Measurements from ENCODE around the gene CNTN5.

CNTN5 gene

DNA sequence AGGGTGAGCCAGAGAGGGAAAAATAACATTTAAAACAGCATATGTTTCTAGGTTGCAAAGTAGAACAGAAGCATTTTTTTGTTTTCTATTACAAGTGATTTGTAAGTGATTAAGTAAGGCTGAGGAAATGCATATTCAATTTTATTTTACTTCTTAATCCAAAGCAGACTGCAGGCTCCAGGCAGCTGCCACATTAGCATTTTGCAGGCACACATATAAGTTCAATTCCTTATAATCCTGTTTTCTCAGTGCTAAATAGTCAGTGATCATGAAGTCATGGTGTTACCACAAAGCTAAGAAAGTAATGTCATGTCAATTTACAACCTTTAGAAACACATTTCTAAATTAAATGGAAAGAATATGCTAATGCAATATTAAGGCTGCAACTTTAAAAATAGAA lies 149.8 kb downstream of the CNTN5 start:
- no peak for DNase-seq (ENCODE audit: low read depth)

DNA sequence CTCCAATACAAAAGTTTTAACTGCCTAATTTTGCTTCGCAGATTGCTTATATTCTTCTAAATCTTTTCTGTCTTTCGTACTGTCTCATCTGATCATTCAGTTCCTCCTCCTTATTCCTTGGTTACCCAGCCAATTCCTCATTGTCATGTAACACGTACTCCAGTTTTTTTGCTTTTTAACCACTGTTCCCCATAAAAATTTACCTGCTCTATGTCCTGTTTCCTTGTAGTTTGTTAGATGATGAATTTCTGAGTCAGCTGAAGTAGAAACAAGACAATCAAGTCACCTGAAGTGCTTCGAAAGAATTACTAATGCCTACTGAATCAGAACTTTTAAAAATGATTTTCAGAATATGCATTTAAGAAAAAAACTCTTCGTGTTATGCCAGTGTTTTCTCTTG lies 150.6 kb downstream of the CNTN5 start:
- no peak for DNase-seq (ENCODE audit: low read depth)

DNA sequence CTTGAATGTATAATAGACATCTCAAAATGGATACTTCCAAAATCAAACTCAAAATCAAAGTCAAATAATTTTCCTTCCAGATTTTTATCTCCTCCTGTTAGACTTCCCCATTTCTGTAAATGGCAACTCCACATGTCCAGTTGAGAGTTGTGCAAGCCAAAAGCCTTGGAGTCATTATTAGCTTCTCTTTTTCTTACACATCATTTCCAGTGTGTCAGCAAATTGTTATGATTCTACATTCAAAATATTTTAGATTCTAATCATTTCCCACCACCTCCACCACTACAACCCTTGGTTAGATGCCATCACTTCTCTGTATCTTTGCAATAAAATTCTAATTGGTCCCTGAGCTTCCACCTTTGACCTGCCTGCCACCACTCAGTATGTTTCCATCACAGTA lies 155.7 kb downstream of the CNTN5 start:
- DNase-seq (ENCODE audit: low read depth) = no peak

DNA sequence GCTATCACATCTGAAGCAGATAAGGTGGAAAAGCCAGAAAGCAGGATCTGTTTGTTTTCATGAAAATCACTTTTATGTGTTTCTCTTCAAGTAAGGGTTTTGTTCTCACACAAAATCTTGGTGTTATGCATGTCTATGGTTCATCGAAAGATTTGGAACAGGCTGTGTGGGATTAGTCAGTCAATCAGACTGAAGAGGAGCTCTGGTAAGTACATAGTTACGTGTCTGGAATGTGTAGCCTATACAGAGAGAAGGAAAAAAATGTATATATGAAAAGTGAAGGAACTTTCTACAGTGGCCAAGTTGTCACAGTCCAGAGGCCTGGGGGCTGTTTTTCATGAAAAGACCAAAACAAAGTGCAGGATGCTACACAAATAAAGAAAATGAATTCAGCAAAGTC lies 156.7 kb downstream of the CNTN5 start:
- no peak for DNase-seq (ENCODE audit: low read depth)

DNA sequence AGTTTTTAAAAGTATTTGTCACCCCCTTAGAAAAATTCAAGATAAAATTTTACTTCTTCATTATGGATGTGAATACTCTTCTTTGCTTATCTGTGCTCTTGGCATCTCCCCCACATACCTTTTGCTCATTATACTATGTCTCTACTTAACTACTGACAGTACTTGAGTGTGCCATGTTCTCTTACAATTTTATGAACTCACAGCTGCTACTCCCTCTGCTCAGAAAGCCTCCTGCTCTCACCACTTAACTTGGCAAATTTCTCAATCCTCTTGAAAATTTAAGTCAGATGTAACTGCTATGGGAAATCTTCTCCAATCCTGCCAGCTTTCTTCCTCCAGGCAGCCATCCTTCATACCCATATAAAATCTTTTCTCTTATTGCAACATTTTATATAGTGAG lies 163.4 kb downstream of the CNTN5 start:
- DNase-seq (ENCODE audit: low read depth) = no peak

DNA sequence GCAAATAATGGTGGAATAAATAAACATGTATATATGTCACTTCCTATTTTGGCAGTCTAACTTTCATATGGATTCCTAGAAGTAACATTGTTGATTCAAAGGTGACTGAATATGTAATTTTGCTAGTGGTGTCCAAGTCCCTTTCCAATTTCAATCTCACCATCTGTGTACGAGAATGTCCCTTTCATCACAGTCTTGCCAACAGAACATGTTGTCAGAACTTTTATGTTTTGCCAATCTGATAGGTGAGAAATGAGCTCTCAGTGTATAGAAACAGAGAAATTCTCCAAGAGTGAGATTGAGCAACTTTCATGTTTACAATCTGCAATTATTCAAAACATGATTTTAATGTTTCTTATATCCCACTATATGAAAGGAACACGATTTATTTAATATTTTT lies 167.5 kb downstream of the CNTN5 start:
- DNase-seq (ENCODE audit: low read depth) = no peak

DNA sequence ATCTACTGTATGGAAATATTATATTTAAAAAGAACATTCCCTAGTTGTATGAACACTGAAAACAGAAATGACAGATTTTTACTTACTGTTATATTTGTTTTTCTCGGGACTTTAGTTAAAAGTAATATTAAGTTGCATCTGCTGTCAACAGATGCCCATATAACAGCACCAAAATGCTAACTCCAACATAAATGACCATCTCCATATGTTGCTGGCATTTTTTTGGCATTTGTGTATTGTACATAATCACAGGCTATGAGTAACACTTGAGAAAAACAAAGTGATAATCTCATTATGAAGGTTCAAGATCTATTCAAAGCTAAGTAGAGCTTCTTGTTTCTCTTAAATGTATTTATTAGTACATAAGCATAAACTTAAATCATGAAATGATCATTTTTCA lies 172.0 kb downstream of the CNTN5 start:
- no peak for DNase-seq (ENCODE audit: low read depth)

DNA sequence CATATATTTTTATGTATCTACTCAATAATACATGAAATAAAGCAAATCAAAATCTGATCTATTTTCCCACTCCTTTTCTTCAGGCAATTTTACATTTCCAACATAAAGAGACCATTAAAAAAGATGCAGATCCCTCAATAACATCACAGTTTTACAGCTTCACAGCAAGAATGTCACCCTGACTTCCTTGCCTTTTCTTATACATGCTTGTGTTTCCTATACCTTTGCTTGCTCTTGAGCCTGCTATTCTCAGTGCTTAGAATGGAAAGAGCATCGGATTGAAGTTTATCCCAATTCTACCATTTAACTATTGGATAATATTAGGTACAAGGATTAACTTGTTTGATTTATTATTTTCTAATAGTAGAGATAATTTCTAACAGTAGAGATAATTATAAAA lies 176.7 kb downstream of the CNTN5 start:
- no peak for DNase-seq (ENCODE audit: low read depth)

DNA sequence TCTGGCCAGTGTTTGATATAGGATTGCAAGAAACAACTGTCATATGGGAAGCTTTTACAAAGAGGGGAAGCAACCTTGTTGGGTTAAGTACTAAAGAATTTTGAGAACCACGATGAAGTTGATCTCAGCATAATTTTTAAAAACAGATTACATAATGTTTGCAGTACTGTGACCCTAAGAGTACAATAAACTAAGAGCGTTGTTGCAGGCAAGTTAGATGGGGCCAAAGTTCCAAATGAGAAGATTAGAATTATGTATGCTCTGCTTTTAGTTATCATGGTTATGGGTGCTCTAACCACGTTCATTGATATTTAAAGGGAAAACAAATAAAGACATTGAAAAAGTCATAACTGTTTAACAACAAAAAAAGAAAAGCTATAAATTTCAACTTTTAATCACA lies 177.5 kb downstream of the CNTN5 start:
- no peak for DNase-seq (ENCODE audit: low read depth)

DNA sequence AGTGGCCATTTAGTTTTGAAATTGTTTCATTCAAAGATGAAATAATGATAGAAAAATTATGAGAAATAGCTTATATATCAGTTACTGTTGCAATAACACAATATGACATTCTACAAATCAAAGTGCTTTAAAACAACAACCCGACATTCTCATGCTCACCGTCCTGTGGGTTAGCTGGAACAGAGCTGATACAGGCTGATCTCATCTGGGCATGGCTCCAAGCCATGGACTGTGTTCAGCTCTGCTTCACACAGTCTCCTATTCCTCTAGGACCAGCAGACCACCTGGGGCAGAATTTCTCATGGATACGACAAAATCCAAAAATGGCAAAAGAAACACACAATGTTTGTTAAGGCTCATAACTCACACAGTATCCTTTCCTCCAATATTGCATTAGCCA lies 178.6 kb downstream of the CNTN5 start:
- DNase-seq (ENCODE audit: low read depth) = no peak

DNA sequence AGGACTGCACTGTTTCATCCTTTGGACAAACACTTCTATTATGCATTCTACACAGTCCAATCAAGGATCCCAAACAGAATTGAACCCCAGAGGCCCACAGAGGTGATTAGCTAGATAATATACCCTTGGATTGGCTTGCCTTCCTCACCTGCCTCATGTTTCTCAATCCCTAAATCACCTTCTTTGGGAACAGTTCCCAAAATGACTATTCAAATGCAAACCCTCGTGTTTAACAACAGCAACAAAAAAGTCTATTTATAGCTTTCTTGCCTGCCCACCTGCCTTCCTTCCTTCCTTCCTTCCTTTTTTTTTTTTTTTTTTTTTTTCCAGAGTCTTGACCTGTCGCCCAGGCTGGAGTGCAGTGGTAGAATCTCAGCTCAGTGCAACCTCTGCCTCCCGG lies 180.0 kb downstream of the CNTN5 start:
- no peak for DNase-seq (ENCODE audit: low read depth)

DNA sequence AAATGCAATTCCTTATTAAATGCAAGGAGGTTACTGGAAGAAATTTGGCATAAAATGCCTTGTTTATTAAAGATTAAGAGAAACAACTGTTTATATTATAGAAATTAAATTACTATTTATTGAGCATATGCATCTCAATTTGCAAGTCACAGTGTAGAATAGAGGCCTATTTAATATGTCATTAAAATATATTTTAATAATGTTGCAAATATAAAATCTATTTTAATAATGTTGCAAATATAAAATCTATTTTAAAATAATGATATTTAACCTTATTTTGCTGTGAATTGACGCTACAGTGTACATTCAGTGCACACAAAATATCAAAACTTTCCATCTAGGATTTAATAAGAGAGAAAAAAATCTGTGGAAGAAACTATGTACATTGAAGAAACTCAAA lies 188.1 kb downstream of the CNTN5 start:
- no peak for DNase-seq (ENCODE audit: low read depth)

DNA sequence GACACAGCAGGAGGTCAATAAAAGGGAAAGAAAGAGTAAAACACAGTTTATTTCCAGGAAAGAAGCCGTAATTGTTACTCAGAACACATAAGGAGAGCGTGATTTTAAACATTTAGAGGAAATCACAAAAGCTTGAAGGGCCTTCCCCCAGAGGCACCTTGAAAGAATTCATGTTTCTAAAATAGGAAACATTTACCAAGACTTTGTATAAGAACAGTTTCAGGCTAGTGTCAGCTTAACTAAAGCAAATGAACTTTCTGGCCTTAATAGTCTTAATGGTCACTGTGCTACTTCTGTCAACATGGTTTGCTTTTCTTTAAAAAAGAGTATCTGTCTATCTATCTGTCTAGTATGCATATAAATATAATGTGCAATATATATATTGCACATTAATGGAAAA lies 208.8 kb downstream of the CNTN5 start:
- no peak for DNase-seq (ENCODE audit: low read depth)

DNA sequence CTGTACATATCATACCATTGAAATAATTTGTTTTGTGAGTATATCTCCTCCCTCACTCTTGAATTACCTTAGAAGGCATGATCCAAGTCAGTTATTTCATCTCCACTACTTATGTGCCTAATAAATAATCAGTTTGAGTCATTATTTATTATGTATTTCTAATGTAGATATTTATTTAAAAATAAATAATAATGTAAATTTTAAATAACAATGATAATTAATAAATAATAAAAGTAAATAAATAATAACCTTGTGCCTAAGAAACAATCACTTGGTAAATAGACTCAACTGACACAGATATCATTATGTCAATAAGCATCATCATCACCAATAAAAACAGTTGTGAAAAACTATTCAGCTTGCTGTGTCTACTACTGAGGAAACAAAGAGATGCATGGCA lies 213.8 kb downstream of the CNTN5 start:
- DNase-seq (ENCODE audit: low read depth) = no peak

DNA sequence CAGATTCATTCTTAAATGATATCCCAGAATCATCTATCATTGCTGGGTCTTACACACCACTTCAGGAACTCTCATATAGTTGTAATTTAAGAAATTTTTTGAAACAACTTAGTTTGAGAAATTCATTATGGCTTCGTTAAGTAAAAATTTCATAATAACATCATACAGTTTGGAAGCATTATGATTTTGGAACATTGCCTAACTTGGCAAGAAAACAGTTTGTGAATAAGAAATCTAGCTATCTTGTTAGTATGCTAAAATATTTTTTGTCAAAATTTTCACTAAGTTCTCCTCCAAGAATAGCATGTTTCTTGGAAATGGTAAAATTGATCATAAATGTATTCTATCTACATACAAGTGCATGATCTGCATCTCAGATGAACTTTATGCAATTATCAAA lies 217.7 kb downstream of the CNTN5 start:
- no peak for DNase-seq (ENCODE audit: low read depth)

DNA sequence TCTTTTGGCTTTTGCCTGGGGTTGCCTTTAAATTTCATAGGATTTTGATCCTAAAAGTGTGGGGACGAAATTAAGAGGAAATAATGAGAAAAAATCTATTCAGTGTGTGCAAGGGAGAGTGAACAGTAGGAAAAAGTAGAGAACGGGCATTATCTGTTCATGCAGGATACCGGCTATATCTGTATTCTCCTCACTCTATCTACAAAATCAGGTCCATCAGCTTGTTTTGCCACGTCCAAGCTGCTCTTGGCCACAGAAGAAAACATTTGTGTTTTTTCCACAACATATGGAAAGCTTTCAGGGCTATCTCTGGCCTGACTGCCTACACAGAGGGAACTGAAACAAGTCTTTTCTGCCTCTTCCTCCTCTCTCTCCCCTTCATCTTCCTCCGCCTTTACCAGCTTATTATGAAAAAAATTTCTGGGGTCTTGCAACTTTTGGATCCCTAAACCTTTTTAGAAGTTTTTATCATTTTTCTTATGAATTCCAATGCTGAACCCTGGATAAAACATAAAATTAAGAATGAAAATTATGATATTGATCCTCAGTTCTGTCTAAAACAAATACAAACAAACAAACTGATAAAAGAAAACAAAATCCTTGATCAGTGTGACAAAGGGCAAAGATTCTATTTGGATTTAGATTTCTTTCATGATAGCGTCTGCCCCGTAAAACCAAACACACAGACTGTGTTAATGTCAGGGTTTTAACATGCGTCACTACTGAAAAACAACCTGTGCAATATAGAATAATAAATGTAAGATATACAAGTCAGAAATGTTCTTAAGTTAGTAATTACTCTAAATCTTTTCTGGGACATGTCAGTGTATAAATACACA lies 219.7 kb downstream of the CNTN5 start:
- DNase-seq (ENCODE audit: low read depth) = no peak

DNA sequence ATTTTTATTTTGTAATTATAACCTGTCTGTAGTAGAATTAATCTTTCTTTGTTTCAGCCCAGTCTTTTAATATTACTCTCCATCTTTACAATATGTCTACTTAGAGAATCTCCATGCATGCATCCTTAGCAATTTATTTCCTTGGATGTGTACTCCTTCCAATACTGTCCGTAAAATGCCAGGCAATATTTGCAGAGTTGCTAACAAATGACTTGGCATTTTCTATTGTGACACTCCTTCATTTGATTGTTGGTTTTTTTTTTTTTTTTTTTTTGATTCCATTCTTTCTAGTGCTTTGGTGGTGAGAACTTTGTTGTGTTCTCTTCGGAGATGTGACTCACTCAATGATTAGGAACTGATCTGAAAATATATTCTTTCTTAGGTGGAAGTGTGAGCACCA lies 220.3 kb downstream of the CNTN5 start:
- no peak for DNase-seq (ENCODE audit: low read depth)

DNA sequence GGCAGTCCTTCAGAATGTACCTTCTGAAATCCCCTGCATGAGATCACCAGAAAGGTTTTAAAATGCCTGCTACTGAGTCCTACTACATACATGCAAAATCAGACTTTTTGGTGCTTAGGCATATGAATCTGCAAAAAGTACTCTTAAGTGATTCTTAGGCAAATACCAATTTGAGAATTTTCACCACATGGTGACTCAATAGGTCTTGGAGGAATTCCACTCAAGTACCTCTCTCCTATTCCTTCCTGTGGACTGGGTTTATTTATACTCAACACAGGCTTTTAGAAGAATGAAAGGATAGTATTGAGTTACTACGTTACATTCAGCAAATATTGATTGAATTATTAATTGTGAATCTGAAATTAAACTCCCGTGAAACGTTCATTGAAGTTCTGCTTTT lies 223.9 kb downstream of the CNTN5 start:
- no peak for DNase-seq (ENCODE audit: low read depth)

DNA sequence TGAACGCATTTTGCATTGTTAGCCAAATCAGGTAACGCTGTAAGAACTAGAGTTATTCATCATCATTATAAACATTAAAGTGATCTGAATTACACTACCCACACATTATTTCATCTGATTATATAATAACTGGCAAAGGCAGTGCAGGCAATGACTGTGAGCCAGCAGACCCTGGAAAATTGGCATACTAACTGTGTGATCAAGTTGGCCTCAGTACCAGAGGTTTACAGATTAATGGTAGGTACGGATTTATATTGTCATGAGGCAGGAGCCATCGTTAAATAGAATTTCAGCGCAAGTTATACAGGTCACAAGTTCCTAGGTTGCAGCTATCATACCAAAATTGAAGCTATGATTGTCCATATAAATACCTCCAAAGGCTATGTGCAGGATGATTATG lies 225.4 kb downstream of the CNTN5 start:
- no peak for DNase-seq (ENCODE audit: low read depth)

DNA sequence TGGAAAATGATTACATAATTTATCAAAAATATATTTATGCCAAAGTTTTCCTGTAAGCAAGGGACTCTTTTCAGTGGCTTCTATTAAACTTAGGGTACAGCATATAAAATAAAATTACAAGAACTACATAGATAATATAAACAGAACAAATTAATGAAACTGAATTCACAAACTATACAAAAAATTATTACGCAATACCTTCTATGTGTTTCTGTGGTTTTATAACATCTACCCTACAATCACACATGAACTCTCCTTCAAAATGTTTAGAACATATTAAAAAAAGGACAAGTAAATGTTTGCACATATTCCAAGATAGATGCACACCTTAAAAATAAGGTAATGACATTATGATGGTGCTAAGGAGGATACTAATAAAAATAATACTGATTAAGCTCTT lies 235.9 kb downstream of the CNTN5 start:
- no peak for DNase-seq (ENCODE audit: low read depth)

DNA sequence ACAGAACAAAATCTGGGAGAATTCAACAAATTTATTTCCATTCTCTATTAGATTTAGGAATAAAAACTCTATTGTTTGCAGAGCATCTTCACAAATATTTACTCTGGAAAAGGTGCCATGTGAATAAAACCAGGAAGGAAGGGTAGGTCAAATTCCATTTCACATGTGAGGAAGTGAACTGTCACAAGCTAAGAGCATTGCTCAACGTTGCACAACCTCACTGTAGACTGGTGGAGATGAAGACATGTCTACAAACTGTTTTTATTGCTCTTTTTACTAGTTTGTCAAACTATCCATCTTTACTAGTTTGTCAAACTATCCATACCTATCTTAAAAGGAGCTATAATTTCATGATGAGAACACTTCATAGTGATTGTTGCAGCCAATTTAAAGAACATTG lies 236.4 kb downstream of the CNTN5 start:
- DNase-seq (ENCODE audit: low read depth) = no peak

DNA sequence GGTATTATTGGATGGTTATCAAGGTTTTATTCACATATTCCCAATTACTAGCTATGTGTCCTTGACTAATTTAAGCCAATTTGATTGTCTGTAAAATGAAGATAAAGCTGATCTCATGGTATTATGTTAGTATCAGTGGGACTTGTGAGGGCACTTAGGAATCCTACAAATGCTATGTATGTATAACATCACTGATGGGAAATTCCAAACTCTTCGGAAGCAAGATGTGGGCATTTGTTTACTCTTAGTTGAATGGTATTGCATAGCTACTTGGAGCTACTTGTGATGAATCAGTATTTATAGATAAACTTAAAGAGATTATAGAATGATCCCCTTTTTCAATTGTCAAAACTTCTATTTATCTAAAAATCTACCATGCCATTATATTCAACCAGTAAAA lies 239.9 kb downstream of the CNTN5 start:
- DNase-seq (ENCODE audit: low read depth) = no peak

DNA sequence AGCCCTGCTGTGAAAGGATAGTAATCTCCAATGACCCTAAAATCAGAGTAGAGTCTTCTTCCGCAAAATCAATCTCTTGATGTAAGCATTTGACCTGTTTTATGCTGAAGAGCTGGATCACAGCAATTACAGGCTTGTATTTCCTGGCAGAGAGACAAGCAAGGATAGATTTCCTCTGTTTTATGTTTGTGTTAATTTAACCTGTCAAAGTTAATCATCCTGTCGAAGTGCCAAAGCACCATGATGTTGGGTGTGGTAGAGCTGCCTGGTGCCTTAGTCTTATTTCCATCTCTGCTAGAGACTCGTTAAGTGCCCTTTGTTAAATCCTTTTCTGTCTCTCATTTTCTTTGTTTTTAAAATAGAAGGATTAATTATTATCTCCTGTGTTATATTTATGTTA lies 248.1 kb downstream of the CNTN5 start:
- no peak for DNase-seq (ENCODE audit: low read depth)

DNA sequence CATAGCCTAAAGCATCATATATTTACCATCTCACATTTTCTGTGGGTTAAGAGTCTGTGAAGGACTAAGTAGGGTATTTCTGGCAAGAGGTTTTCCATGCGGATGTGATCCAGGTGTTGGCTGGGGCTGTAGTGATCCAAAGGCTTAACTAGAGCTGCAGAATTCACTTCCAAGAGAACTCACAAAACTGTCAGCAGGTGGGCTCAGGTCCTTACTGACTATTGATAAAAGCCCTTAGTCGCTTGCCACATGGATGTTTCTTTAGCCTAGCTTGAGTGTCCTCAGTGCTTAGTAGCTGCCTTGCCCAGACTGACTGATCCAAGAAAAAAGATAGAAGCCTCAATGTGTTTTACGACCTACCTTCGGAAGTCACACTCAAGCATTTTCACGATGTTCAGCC lies 250.8 kb downstream of the CNTN5 start:
- no peak for DNase-seq (ENCODE audit: low read depth)

DNA sequence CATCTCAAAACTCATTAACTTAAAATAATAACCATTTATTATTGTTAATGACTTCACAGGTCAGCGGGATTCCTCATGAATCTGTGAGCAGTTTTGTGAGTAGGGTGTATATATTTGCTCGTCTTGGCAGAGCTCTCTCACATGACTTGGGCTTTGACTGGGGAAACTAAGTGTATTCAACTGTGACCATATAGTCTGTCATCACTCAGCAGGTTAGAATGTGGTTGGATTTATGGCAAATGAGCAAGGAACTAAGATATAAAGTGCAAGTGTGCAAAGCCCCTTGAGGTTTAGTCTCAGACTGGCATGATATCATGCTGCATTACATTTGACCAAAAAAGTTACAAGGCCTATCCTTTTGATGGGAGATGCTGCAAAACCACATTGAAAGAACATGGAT lies 254.8 kb downstream of the CNTN5 start:
- DNase-seq (ENCODE audit: low read depth) = no peak
